Sigmoid colon (tissue), 7 donors: ENCODE data around the gene IRF6. TPM values are rescaled to one million over a fixed set of nuclear protein-coding genes. Genes with fewer than 3 reads are reported as not detected.

Source experiments
- DNase-seq: peaks from one replicate; pipeline ENCODE4 v3.0.0-alpha.2; 2019
- H3K27ac ChIP-seq, 4 donors: fragments of 200-600 bp; sonication (generic); one replicate each; pipeline ENCODE4 v1.5.1; 2016 to 2019; ENCODE audit warnings: mild to moderate bottlenecking in 1 of 4
- H3K27me3 ChIP-seq, 3 donors: fragments of 200-600 bp; sonication (generic); one replicate each; pipeline ENCODE4 v1.5.1; 2019; ENCODE audit warnings: mild to moderate bottlenecking in 1 of 3
- H3K36me3 ChIP-seq, 4 donors: fragments of 200-600 bp; sonication (generic); one replicate each; pipeline ENCODE4 v1.5.1; 2016 to 2019
- H3K4me1 ChIP-seq, 4 donors: fragments of 200-600 bp; sonication (generic); one replicate each; pipeline ENCODE4 v1.5.1; 2017 to 2019
- H3K4me3 ChIP-seq, 4 donors: fragments of 200-600 bp; sonication (generic); one replicate each; pipeline ENCODE4 v1.5.1; 2017 to 2019; ENCODE audit warnings: mild to moderate bottlenecking in 2 of 4, moderate library complexity in 1 of 4
- H3K9me3 ChIP-seq, 4 donors: fragments of 200-600 bp in 3 of 4; sonication (generic) in 3 of 4; one replicate each; pipeline versions ENCODE4 v1.5.1 to v1.6.1; 2013 to 2019
- CTCF ChIP-seq, 4 experiments: fragments of 450-650 bp in 3 of 4; fragments of 200-600 bp in 1 of 4; IDR thresholded peaks; one replicate each; pipeline ENCODE4 v1.5.1; 2016 to 2019; ENCODE audit warnings: antibody characterized with exemption in 4 of 4, mild to moderate bottlenecking in 3 of 4, moderate library complexity in 2 of 4
- EP300 ChIP-seq, 4 donors: sonication (generic); formaldehyde crosslinking; IDR thresholded peaks; one replicate each; pipeline ENCODE4 v1.6.1; 2017; ENCODE audit warnings: antibody characterized with exemption in 4 of 4
- POLR2A ChIP-seq, 2 donors: fragments of 450-650 bp; IDR thresholded peaks; one replicate each; pipeline ENCODE4 v1.6.1; 2016; ENCODE audit warnings: antibody characterized with exemption in 2 of 2, mild to moderate bottlenecking in 2 of 2, moderate library complexity in 2 of 2
- POLR2AphosphoS5 ChIP-seq, 4 donors: sonication (generic); formaldehyde crosslinking; IDR thresholded peaks; one replicate each; pipeline ENCODE4 v1.6.1; 2017; ENCODE audit warnings: antibody characterized with exemption in 4 of 4
- WGBS, 2 donors: extraction: QIAGEN DNeasy Blood & Tissue Kit; methylation state at CpG; one replicate each; pipeline ENCODE4 v1.1.7; 2013; 5-methylcytosine and 5-hydroxymethylcytosine counted together
- intact Hi-C: fragments of 100-400 bp; cut with DNase I; formaldehyde crosslinking; loops from one replicate; pipeline ENCODE4 v1.15.1; 2023
- polyA plus RNA-seq, 3 donors: library from polyadenylated mRNA; stranded (reverse); fragments of 200-250 nt; gene quantifications; one replicate each; pipeline ENCODE4 v1.2.3, GENCODE V29; 2013
- total RNA-seq, 4 donors: library from RNA; depleted of rRNA; stranded (reverse); fragments of >200 nt; gene quantifications; one replicate each; pipeline ENCODE4 v1.1.0, GENCODE V29; 2016
- donor health status: healthy with polysubstance abuse.
- donor health status: Bipolar disorder and iron deficiency.
- donor health status: healthy.

The IRF6 gene
- total and polyA plus RNA-seq, 7 donors = 0.28 to 58.5 (median 1.1) TPM

DNA sequence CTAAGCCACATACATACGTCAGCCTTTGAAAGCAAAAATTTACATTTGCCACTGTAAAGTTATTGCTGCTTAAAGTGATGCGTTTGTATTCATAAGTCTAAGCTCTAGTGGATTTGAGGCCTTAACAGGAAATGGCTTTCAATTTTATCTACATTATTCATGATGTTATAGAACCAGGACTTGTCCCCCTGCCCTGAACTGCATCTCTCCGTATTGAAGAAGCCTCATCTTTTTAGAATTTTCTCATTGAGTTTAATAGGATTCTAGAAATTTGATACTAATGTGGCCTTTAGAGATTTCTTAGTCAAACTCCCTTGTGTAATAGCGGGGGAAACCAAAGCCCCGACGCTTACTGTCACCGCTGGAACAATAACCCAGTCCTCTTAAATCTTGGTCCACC is 31.7 kb upstream of the IRF6 start:
- H3K27me3 ChIP-seq = no peaks in the 10 kb centered on the region
- TF ChIP-seq EP300 (IDR thresholded peaks at IDR 0.05) (no peak), CTCF (IDR thresholded peaks at IDR 0.05) (no peak), POLR2AphosphoS5 (IDR thresholded peaks at IDR 0.05) (no peak), POLR2A (IDR thresholded peaks at IDR 0.05) (no peak)
- no peaks in the 10 kb centered on the region for H3K9me3 ChIP-seq
- H3K36me3 ChIP-seq = peaks cover 37 to 98% (median 52%) of the 10 kb centered on the region in 4 donors
- DNase-seq = no peak
- 95 to 97% methylated on average over 7 of the region's 7 CpGs for WGBS, 2 donors
- no peak overlapping the region for H3K27ac ChIP-seq
- intact Hi-C loops = no loop called here
- H3K4me3 ChIP-seq = no peak overlapping the region
- H3K4me1 ChIP-seq = peaks cover 0 to 26% (median 16%) of the 10 kb centered on the region in 4 donors

- H3K36me3 ChIP-seq = peaks cover 23 to 97% (median 47%) of the 10 kb centered on the region in 4 donors
- H3K4me1 ChIP-seq = peaks cover 0 to 24% (median 14%) of the 10 kb centered on the region in 4 donors
Measured at GRCh38 chr1:209835782-209836298, 29.9 kb upstream of the IRF6 start.

DNA sequence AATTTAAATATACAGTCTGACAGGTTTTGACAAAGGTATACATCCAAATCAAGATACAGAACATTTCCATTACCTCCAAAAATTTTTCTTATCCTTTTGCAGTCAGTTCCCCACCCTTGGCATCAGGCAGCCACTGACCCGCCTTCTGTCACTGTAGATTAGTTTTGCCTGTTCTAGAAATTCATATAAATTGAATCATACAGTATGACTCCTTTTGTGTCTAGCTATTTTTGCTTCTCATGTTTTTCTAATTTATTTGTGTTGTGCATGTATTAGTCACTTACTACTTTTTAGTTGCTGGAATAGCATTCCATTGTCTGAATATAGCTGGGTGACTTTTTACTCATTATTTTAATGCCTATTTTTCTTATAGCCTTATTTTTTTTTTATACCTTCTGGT is 25.7 kb upstream of the IRF6 start:
- TF ChIP-seq EP300 (IDR thresholded peaks at IDR 0.05) (no peak), POLR2AphosphoS5 (IDR thresholded peaks at IDR 0.05) (no peak), POLR2A (IDR thresholded peaks at IDR 0.05) (no peak), CTCF (IDR thresholded peaks at IDR 0.05) (no peak)
- intact Hi-C loops = no loop called here
- no peak for DNase-seq
- peaks cover 0 to 20% (median 12%) of the 10 kb centered on the region in 4 donors for H3K4me1 ChIP-seq
- peaks cover 4 to 60% (median 23%) of the 10 kb centered on the region in 4 donors for H3K36me3 ChIP-seq
- WGBS, 2 donors = 93 to 97% methylated on average over 1 of the region's 1 CpG
- H3K27me3 ChIP-seq = no peaks in the 10 kb centered on the region
- no peaks in the 10 kb centered on the region for H3K9me3 ChIP-seq
- H3K4me3 ChIP-seq = no peak overlapping the region
- H3K27ac ChIP-seq = no peak overlapping the region

More at GRCh38 chr1:209835782-209836298, 29.9 kb upstream of the IRF6 start:
- Histone ChIP-seq H3K27ac (no peak overlapping the region), H3K27me3 (no peaks in the 10 kb centered on the region), H3K4me3 (no peak overlapping the region), H3K9me3 (no peaks in the 10 kb centered on the region)
- no peak for DNase-seq
- TF ChIP-seq POLR2AphosphoS5 (IDR thresholded peaks at IDR 0.05) = no peak
- TF ChIP-seq EP300 (IDR thresholded peaks at IDR 0.05) = no peak
- no peak for TF ChIP-seq POLR2A (IDR thresholded peaks at IDR 0.05)
- no peak for TF ChIP-seq CTCF (IDR thresholded peaks at IDR 0.05)
- intact Hi-C loops = no loop called here

- WGBS, 2 donors = 90 to 93% methylated on average over 3 of the region's 3 CpGs
- no peak overlapping the region for H3K27ac ChIP-seq
- H3K4me1 ChIP-seq = peaks cover 0 to 14% (median 10%) of the 10 kb centered on the region in 4 donors
- TF ChIP-seq CTCF (IDR thresholded peaks at IDR 0.05) (no peak), POLR2A (IDR thresholded peaks at IDR 0.05) (no peak), EP300 (IDR thresholded peaks at IDR 0.05) (no peak), POLR2AphosphoS5 (IDR thresholded peaks at IDR 0.05) (no peak)
- H3K36me3 ChIP-seq = peaks cover 4 to 52% (median 22%) of the 10 kb centered on the region in 4 donors
- no peaks in the 10 kb centered on the region for H3K27me3 ChIP-seq
- intact Hi-C loops = no loop called here
- no peaks in the 10 kb centered on the region for H3K9me3 ChIP-seq
- no peak for DNase-seq
- no peak overlapping the region for H3K4me3 ChIP-seq
Measured at GRCh38 chr1:209830722-209831121, 24.8 kb upstream of the IRF6 start.

DNA sequence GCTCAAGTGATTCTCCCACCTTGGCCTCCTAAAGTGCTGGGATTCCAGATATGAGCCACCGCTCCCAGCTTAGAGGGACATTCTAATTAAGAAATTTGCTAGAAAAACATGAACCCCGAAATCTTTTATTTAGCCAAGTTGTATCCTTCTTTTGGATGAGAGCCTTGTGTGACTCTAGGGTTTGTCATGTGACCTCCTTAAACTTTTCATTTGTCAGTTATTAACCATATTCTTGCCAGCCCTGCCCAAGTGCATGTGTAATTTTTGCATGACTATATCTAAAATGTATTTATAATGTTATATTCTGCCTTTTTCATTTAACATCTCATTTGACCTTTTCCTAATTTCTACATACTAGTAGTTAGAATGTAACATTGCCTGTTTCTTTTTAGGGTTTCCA is 23.8 kb upstream of the IRF6 start:
- intact Hi-C loops = loop anchor here (10.0 kb wide), 1 partner anchor 65 kb away; no protein-coding TSS in a partner anchor
- no peaks in the 10 kb centered on the region for H3K27me3 ChIP-seq
- 87 to 95% methylated on average over 2 of the region's 2 CpGs for WGBS, 2 donors
- H3K27ac ChIP-seq = no peak overlapping the region
- no peaks in the 10 kb centered on the region for H3K9me3 ChIP-seq
- H3K4me3 ChIP-seq = no peak overlapping the region
- H3K4me1 ChIP-seq = peaks cover 0 to 13% (median 9%) of the 10 kb centered on the region in 4 donors
- no peak for TF ChIP-seq EP300 (IDR thresholded peaks at IDR 0.05)
- no peak for TF ChIP-seq CTCF (IDR thresholded peaks at IDR 0.05)
- TF ChIP-seq POLR2AphosphoS5 (IDR thresholded peaks at IDR 0.05) = no peak
- TF ChIP-seq POLR2A (IDR thresholded peaks at IDR 0.05) = no peak
- DNase-seq = no peak
- H3K36me3 ChIP-seq = peaks cover 4 to 42% (median 17%) of the 10 kb centered on the region in 4 donors
